ENCODE results near the gene AP1B1.
"Not testable (repeated sequence)": the region's sequence is repeated elsewhere in the genome, so short reads cannot be mapped to it uniquely, and the experiment has no call there.

AP1B1 gene

DNA sequence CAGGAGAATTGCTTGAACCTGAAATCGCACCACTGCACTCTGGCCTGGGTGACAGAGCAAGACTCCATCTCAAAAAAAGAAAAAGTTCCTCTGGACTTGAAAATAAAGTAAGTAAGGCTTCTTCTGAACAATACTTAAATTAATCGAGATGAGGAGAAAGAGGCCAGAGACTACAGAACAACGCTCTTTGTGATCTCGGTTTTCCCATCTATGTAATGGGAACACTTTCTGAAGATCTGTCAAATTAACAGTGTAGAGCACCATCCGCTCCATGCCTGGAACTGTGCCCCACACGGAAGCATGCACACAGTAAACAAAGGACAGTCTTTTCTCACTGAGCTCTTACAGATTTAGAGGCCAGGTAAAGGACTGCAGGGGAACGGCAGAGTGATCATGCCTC is 9.1 kb downstream of the AP1B1 start:
- H3K4me3 ChIP-seq: no peak overlapping the region
- no peak overlapping the region for H3K9ac ChIP-seq (ENCODE audit: insufficient read length)
- TF ChIP-seq EZH2 (IDR thresholded peaks at IDR 0.05) (no peak), POLR2AphosphoS5 (IDR thresholded peaks at IDR 0.05; ENCODE audit: borderline replicate concordance, low read depth, low read length) (no peak), FOXP2 (optimal IDR thresholded peaks at IDR 0.05; ENCODE audit: control extremely low read depth, extremely low read length, insufficient read depth) (no peak)
- DNase-seq (ENCODE audit: low read depth, low spot score): no peak
- H3K36me3 ChIP-seq (ENCODE audit: insufficient read depth, low read length): no peaks in the 10 kb centered on the region; the same call in 1 of the 2 replicates
- no peak overlapping the region for H3K27ac ChIP-seq
- H3K9me3 ChIP-seq (ENCODE audit: low read depth, low read length): no peaks in the 10 kb centered on the region

DNA sequence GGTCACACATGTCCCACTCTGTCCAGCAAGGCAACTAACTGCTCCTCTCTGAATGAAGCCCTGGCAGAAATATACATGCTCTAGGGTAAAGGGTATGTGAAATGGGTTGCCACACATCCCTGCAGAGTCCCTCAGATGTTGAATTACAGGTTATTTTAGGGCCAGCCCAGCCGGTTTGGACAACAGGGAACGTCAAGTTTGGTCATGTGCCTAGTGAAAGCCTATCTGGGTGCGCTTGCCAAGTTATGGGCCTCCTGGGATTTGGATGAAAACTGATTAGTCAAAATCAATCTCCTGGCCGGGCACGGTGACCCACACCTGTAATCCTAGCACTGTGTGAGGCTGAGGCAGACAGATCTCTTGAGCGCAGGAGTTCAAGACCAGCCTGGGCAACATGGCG is 10.4 kb downstream of the AP1B1 start:
- H3K9ac ChIP-seq (ENCODE audit: insufficient read length): no peak overlapping the region
- H3K4me3 ChIP-seq: no peak overlapping the region
- no peaks in the 10 kb centered on the region; the same call in 1 of the 2 replicates for H3K36me3 ChIP-seq (ENCODE audit: insufficient read depth, low read length)
- no peak for DNase-seq (ENCODE audit: low read depth, low spot score)
- H3K27ac ChIP-seq: no peak overlapping the region
- no peaks in the 10 kb centered on the region for H3K9me3 ChIP-seq (ENCODE audit: low read depth, low read length)
- no peak for TF ChIP-seq EZH2 (IDR thresholded peaks at IDR 0.05)
- no peak for TF ChIP-seq POLR2AphosphoS5 (IDR thresholded peaks at IDR 0.05; ENCODE audit: borderline replicate concordance, low read depth, low read length)
- TF ChIP-seq FOXP2 (optimal IDR thresholded peaks at IDR 0.05; ENCODE audit: control extremely low read depth, extremely low read length, insufficient read depth): no peak

DNA sequence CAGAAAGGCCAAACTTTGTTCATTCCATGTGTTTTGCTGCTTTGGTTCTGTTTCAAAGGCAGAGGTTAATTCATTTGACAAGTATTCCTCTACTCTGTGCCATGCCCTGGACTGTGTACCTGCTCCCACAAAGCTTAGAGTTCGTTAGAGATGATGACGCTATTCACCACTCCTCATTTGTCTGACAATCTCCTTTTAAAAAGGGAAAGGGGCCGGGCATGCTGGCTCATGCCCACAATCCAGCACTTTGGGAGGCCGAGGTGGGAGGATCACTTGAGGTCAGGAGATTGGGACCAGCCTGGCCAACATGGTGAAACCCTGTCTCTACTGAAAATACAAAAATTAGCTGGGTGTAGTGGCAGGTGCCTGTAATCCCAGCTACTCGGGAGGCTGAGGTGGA is 11.7 kb downstream of the AP1B1 start:
- not testable (repeated sequence) for H3K9me3 ChIP-seq (ENCODE audit: low read depth, low read length); DNase-seq (ENCODE audit: low read depth, low spot score); H3K27ac ChIP-seq; H3K4me3 ChIP-seq; H3K36me3 ChIP-seq (ENCODE audit: insufficient read depth, low read length); H3K9ac ChIP-seq (ENCODE audit: insufficient read length)

DNA sequence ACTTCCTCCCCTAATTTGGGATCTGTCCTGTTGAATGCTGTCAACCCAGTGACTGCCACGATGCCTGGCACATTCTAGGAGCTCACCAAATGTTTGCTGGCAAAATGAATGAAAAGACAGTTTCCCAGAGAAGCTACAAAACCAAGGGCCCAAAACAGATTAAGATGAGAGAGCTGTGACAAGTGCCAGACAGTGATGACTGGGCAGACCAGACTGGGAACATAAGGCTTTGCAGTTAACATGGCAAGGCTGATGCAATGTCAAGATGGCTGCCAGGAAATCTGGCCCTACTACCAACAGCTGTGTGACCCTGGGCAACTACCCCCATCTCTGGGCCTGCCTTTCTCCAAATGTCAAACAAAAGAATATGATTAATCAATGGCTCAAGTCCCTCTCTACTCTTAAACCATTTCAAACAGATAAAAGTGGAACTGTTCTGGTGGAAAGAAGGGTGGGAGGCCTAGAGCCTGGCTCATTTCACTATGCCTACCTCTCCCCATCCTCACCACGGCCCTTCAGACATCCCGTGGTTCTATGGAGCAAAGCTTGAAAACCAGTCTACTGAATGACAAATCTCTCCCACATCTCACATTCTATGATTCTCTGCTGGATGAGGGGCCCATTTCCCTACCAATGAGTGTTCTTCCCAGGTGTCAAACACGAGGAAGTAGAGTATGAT is 12.8 kb downstream of the AP1B1 start:
- Histone ChIP-seq H3K36me3 (ENCODE audit: insufficient read depth, low read length) (no peaks in the 10 kb centered on the region; the same call in 1 of the 2 replicates), H3K27ac (no peak overlapping the region), H3K9me3 (ENCODE audit: low read depth, low read length) (no peaks in the 10 kb centered on the region), H3K4me3 (no peak overlapping the region), H3K9ac (ENCODE audit: insufficient read length) (no peak overlapping the region)
- no peak for DNase-seq (ENCODE audit: low read depth, low spot score)
- TF ChIP-seq EZH2 (IDR thresholded peaks at IDR 0.05): no peak
- TF ChIP-seq FOXP2 (optimal IDR thresholded peaks at IDR 0.05; ENCODE audit: control extremely low read depth, extremely low read length, insufficient read depth): no peak
- TF ChIP-seq POLR2AphosphoS5 (IDR thresholded peaks at IDR 0.05; ENCODE audit: borderline replicate concordance, low read depth, low read length): no peak

DNA sequence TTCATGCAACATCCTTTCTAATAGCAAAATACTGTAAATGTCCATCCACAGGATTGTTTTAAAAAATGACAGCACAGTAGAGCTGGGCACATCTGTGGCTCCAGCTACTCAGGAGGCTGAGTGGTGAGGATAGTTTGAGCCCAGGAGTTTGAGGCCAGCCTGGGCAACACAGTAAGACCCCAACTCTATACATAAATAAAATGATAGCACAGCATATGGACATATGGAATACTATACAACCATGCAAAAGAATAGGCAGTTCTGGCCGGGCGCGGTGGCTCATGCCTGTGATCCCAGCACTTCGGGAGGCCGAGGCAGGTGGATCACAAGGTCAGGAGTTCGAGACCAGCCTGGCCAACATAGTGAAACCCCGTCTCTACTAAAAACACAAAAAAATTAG is 13.6 kb downstream of the AP1B1 start:
- H3K36me3 ChIP-seq (ENCODE audit: insufficient read depth, low read length); H3K9ac ChIP-seq (ENCODE audit: insufficient read length); H3K4me3 ChIP-seq; H3K27ac ChIP-seq; DNase-seq (ENCODE audit: low read depth, low spot score); H3K9me3 ChIP-seq (ENCODE audit: low read depth, low read length): not testable (repeated sequence)

DNA sequence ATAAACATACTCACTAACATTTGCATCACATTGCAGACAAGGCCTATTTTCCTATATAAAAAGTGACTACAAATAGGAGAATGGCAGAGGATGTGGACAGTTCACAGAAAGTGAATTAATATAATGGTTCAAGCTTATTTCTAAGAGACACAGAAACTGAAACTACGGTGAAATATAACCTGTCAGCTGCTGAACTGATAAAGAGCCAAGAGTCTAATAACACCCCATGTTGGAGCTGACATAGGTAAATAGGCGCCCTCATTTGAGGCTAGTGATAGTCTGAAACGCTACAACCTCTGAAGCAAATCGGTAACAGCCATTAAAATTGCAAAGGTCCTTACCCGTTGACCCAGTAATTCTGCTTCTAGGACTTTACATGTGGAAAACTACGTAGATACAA is 14.0 kb downstream of the AP1B1 start:
- Histone ChIP-seq H3K9me3 (ENCODE audit: low read depth, low read length) (no peaks in the 10 kb centered on the region), H3K36me3 (ENCODE audit: insufficient read depth, low read length) (no peaks in the 10 kb centered on the region; the same call in 1 of the 2 replicates), H3K27ac (no peak overlapping the region), H3K9ac (ENCODE audit: insufficient read length) (no peak overlapping the region), H3K4me3 (no peak overlapping the region)
- no peak for DNase-seq (ENCODE audit: low read depth, low spot score)
- TF ChIP-seq POLR2AphosphoS5 (IDR thresholded peaks at IDR 0.05; ENCODE audit: borderline replicate concordance, low read depth, low read length) (no peak), FOXP2 (optimal IDR thresholded peaks at IDR 0.05; ENCODE audit: control extremely low read depth, extremely low read length, insufficient read depth) (no peak), EZH2 (IDR thresholded peaks at IDR 0.05) (no peak)

DNA sequence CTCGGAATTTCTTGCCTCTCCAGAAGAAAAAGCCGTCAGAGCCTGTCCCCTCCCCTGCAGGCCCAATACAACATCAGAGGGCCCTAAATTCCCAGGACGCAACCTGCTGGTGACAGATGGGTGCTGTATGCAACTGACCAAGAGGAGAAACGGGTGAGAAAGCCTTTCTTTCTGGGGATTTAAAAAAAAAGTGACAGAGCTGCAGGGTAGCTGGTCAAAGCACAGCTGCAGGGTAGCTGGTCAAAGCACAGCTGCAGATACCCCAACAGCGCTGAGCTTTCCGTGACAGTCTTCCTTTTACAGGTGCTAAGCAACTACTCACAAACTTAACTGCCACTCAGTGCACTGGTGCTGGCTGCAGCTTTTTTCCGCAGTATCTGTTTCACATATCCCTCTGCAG is 17.8 kb downstream of the AP1B1 start:
- Histone ChIP-seq H3K4me3 (no peak overlapping the region), H3K9me3 (ENCODE audit: low read depth, low read length) (no peaks in the 10 kb centered on the region), H3K27ac (0 out of 2 replicates have a peak overlapping the region, but pooled peaks have one; percentile 78), H3K9ac (ENCODE audit: insufficient read length) (no peak overlapping the region), H3K36me3 (ENCODE audit: insufficient read depth, low read length) (peaks cover 4% of the 10 kb centered on the region; the same call in 1 of the 2 replicates)
- DNase-seq (ENCODE audit: low read depth, low spot score): no peak
- no peak for TF ChIP-seq POLR2AphosphoS5 (IDR thresholded peaks at IDR 0.05; ENCODE audit: borderline replicate concordance, low read depth, low read length)
- TF ChIP-seq EZH2 (IDR thresholded peaks at IDR 0.05): no peak
- TF ChIP-seq FOXP2 (optimal IDR thresholded peaks at IDR 0.05; ENCODE audit: control extremely low read depth, extremely low read length, insufficient read depth): no peak

DNA sequence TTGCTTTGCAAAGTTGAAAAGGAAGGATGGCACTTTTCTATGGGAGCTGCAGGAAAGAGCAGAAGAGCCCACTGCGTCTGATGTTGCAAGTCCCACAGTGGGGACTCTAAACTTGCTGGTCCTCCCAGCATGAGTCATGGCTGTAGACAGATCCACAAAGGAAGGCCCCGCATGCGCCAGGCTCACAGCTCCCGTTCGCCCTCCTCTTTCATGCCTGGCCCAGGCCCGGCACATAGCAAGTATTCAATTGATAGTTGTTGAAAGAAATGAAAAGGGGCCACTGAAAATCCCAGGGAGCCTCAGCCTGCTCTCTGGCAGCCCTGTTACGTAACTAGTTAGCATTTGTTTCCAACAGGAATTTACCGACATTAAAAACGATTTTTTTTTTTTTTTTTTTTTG is 18.9 kb downstream of the AP1B1 start:
- DNase-seq (ENCODE audit: low read depth, low spot score): peak; percentile 34
- Histone ChIP-seq H3K4me3 (peak overlapping the region; percentile 34), H3K27ac (peak overlapping the region; percentile 78), H3K9ac (ENCODE audit: insufficient read length) (peak overlapping the region; percentile 61), H3K9me3 (ENCODE audit: low read depth, low read length) (no peaks in the 10 kb centered on the region), H3K36me3 (ENCODE audit: insufficient read depth, low read length) (0 out of 2 replicates have a peak, but pooled peaks cover 4% of the 10 kb centered on the region)
- TF ChIP-seq POLR2AphosphoS5 (IDR thresholded peaks at IDR 0.05; ENCODE audit: borderline replicate concordance, low read depth, low read length) (no peak), EZH2 (IDR thresholded peaks at IDR 0.05) (no peak), FOXP2 (optimal IDR thresholded peaks at IDR 0.05; ENCODE audit: control extremely low read depth, extremely low read length, insufficient read depth) (no peak)

DNA sequence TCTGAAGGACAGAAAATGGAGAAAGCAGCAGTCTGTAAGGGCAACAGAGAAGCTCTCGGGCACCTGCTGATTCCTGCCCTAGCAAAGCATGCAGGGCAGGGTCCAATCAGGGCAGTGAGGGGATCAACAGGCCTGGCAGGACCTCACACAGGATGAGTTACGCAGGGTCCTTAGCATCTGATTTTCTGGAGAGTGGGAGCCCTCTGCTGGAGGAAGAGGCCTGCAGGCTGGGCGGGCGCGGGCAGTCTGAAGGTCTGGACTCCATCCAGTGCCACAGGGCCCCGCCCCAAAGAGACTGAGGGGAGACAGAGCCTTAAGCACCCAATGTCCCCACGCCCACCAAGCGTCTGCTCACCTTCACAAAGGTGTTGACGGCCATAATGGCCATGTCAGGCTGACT is 28.9 kb downstream of the AP1B1 start:
- DNase-seq (ENCODE audit: low read depth, low spot score): no peak
- H3K36me3 ChIP-seq (ENCODE audit: insufficient read depth, low read length): peaks cover 25% of the 10 kb centered on the region; the same call in 1 of the 2 replicates
- no peaks in the 10 kb centered on the region for H3K9me3 ChIP-seq (ENCODE audit: low read depth, low read length)
- TF ChIP-seq FOXP2 (optimal IDR thresholded peaks at IDR 0.05; ENCODE audit: control extremely low read depth, extremely low read length, insufficient read depth): no peak
- no peak for TF ChIP-seq EZH2 (IDR thresholded peaks at IDR 0.05)
- no peak for TF ChIP-seq POLR2AphosphoS5 (IDR thresholded peaks at IDR 0.05; ENCODE audit: borderline replicate concordance, low read depth, low read length)
- no peak overlapping the region for H3K4me3 ChIP-seq
- no peak overlapping the region for H3K27ac ChIP-seq
- H3K9ac ChIP-seq (ENCODE audit: insufficient read length): no peak overlapping the region

DNA sequence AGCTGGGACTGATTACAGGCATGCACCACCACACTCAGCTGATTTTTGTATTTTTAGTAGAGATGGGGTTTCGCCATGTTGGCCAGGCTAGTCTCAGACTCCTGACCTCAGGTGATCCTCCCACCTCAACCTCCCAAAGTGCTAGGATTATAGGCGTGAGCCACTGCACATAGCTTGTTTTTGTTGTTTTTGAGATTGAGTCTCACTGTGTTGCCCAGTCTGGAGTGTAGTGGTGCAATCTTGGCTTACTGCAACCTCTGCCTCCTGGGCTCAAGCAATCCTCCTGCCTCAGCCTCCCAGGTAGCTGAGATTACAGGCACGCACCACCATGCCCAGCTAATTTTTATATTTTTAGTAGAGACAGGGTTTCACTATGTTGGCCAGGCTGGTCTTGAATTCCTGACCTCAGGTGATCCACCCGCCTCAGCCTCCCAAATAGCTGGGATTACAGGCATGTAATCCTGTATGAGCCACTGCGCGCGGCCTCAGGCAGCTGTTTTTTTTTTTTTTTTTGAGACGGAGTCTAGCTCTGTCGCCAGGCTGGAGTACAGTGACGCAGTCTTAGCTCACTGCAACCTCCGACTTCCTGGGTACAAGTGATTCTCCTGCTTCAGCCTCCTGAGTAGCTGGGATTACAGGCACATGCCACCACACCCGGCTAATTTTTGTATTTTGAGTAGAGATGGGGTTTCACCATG is 31.0 kb downstream of the AP1B1 start:
- not testable (repeated sequence) for H3K27ac ChIP-seq; H3K9ac ChIP-seq (ENCODE audit: insufficient read length); DNase-seq (ENCODE audit: low read depth, low spot score); H3K9me3 ChIP-seq (ENCODE audit: low read depth, low read length); H3K4me3 ChIP-seq
- H3K36me3 ChIP-seq (ENCODE audit: insufficient read depth, low read length): peaks cover 44% of the 10 kb centered on the region
